ENCODE results near the gene SHH.

The SHH gene

GRCh38 chr7:155811895-155812761 is at the start of gene SHH:
TSS of gene SHH (minus strand) at chr7:155812463. CDS start at chr7:155812122, 341 bp downstream.
- no peak for DNase-seq
- TF ChIP-seq POLR2A (IDR thresholded peaks at IDR 0.05; ENCODE audit: low read length) (no peak), GATA1 (IDR thresholded peaks at IDR 0.05; ENCODE audit: low read depth, low read length) (no peak)

- TF ChIP-seq POLR2A (IDR thresholded peaks at IDR 0.05; ENCODE audit: low read length) (no peak), GATA1 (IDR thresholded peaks at IDR 0.05; ENCODE audit: low read depth, low read length) (no peak)
- DNase-seq: no peak
These were observed 49.2 kb upstream of the SHH start for GRCh38 chr7:155861480-155861868.

DNA sequence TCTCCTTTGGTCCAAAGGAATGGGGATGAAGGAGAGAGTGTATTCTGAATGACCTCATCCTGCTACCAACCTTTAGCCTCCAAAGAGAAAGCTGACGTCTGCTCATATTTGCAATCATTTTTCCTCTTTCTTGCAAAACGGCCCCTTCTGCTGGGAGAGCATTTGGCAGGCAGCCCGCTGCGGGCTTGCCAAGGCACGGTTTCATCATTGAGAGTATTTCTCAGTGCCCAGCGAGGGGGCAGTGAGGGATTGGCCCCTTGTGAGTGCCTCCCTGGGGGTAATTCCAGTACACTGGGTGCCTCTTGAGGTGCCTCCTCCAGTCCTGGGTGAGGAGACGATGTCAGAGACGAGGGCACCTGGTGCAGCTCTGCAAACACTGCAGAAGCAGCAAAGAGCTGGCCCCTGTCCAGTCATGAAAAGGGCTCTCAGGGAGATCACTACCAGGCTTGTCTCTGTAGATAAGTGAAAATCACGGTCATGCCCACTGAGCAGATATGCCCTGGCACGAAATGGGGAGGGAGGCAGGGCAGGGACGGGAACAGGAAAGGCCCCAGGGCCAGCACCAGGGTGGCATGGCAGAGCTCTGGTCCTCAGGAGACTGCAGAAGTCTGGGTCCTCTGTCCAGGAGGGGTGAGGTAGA is 48.7 kb upstream of the SHH start:
- TF ChIP-seq GATA1 (IDR thresholded peaks at IDR 0.05; ENCODE audit: low read depth, low read length) (no peak), POLR2A (IDR thresholded peaks at IDR 0.05; ENCODE audit: low read length) (no peak)
- no peak for DNase-seq

GRCh38 chr7:155860461-155860839 is 48.2 kb upstream of the SHH start:
- no peak for DNase-seq
- TF ChIP-seq POLR2A (IDR thresholded peaks at IDR 0.05; ENCODE audit: low read length) (no peak), GATA1 (IDR thresholded peaks at IDR 0.05; ENCODE audit: low read depth, low read length) (no peak)

DNA sequence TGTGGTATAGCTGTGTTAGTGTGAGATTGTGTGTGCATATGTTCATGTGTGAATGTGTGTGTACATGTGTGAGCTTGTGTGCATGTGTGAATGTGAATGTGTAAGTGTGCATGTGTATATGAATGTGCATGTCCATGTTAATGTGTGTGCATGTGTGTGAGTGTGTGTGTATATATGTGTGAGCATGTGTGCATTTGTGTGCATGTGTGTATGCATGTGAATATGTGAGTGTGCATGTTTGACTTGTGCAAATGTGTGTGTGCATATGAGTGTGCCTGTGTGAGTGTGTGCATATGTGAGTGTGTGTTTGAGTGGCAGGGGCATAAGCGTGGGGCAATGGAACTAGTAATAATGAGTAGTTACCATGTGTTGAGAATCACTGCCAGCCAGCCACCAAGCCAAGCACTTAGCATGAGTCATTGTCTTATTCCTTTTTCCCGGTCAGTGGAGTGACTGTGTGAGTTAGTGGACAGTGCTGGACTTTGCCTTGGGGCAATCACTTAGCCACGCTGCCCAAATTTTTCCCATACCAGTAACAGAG is 46.3 kb upstream of the SHH start:
- TF ChIP-seq GATA1 (IDR thresholded peaks at IDR 0.05; ENCODE audit: low read depth, low read length): no peak
- TF ChIP-seq POLR2A (IDR thresholded peaks at IDR 0.05; ENCODE audit: low read length): no peak
- DNase-seq: no peak

GRCh38 chr7:155857141-155857540 is 44.9 kb upstream of the SHH start:
- no peak for TF ChIP-seq POLR2A (IDR thresholded peaks at IDR 0.05; ENCODE audit: low read length)
- TF ChIP-seq GATA1 (IDR thresholded peaks at IDR 0.05; ENCODE audit: low read depth, low read length): no peak
- DNase-seq: no peak

GRCh38 chr7:155856656-155857055 is 44.4 kb upstream of the SHH start:
- no peak for DNase-seq
- no peak for TF ChIP-seq POLR2A (IDR thresholded peaks at IDR 0.05; ENCODE audit: low read length)
- no peak for TF ChIP-seq GATA1 (IDR thresholded peaks at IDR 0.05; ENCODE audit: low read depth, low read length)

- no peak for TF ChIP-seq POLR2A (IDR thresholded peaks at IDR 0.05; ENCODE audit: low read length)
- no peak for TF ChIP-seq GATA1 (IDR thresholded peaks at IDR 0.05; ENCODE audit: low read depth, low read length)
- DNase-seq: no peak
These were observed 40.4 kb upstream of the SHH start for GRCh38 chr7:155852426-155853301.

DNA sequence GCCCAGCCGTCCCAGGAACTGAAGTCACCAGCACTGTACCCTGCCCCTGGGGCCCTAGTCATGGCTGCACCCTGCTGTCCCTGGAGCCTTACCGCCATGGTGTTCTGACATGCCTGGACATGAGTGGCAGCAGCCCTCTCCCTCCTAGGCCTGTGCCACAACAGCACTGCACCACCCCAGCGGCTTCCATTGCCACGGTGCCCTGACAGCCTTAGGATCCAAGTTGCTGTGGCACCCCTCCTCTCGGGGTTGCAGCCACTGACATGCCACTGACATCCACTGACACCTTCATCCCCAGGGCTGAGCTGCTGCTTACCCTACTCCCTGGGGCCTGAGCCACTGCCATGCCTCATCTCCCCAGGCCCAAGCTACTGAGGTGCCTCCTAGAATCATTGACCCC is 39.6 kb upstream of the SHH start:
- DNase-seq: no peak
- TF ChIP-seq GATA1 (IDR thresholded peaks at IDR 0.05; ENCODE audit: low read depth, low read length) (no peak), POLR2A (IDR thresholded peaks at IDR 0.05; ENCODE audit: low read length) (no peak)

DNA sequence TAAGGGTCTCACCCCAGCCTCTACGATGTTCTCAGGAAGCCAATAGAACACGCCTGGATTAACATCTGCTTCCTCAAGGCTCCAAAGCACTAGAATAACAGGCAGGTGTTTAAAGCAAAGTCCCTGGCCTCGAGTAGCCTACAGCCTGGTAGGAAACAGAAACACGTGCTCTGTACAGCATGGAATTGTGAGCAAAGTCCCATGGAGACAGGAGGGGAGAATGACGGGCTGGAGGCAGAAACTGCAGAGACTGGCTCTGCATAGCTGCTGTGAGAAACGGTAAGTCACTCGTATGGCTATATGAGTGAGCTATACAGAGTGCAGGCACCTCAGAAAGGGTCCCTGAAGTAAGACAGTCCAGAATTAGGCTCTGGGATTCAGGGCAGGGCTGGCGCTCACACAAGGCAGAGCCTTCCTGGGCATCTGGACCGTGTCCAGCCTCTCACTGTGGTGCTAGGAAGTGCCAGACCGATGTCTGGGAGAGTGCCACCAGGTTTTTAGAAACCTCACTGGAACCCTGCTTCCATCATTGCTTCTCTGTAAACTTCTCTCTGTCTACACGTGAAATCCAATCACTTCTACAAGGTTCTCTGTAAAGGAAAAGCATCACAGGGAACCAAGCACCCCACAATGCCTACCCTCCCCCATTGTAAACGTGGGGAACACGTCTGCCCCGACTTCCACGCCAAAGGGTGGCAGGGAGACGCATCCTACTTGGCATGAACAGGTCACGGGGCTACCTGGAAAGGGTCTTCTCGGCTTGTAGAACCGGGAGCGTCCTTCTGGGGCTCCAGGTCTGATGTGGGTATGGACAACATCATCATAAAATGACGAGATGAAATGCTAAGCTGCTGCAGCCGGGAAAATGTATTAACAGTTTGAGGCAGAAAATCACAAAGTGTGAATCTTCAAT is 38.8 kb upstream of the SHH start:
- TF ChIP-seq GATA1 (IDR thresholded peaks at IDR 0.05; ENCODE audit: low read depth, low read length) (no peak), POLR2A (IDR thresholded peaks at IDR 0.05; ENCODE audit: low read length) (no peak)
- DNase-seq: no peak

DNA sequence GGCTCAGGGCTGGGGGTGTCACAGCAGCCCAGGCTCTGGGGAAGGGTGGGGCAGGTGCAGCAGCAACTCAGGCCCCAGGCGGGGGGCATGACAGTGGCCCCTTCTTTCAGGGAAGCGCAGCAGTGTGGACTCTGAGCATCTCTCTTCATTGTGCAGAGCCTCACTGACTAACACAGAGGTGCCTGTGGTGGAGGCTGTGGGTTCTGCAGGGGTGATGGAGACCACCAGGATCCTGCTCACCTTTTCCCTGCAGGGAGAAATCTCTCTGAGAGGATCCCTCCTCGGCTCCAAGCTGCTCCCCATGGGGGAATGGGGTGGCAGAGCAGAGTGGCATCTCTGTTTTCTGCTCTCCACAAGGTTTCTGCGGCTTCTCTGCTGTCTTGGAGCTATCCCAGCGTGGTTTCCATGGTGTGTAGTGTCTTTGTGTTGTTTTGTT is 37.8 kb upstream of the SHH start:
- no peak for DNase-seq
- TF ChIP-seq GATA1 (IDR thresholded peaks at IDR 0.05; ENCODE audit: low read depth, low read length) (no peak), POLR2A (IDR thresholded peaks at IDR 0.05; ENCODE audit: low read length) (no peak)

DNA sequence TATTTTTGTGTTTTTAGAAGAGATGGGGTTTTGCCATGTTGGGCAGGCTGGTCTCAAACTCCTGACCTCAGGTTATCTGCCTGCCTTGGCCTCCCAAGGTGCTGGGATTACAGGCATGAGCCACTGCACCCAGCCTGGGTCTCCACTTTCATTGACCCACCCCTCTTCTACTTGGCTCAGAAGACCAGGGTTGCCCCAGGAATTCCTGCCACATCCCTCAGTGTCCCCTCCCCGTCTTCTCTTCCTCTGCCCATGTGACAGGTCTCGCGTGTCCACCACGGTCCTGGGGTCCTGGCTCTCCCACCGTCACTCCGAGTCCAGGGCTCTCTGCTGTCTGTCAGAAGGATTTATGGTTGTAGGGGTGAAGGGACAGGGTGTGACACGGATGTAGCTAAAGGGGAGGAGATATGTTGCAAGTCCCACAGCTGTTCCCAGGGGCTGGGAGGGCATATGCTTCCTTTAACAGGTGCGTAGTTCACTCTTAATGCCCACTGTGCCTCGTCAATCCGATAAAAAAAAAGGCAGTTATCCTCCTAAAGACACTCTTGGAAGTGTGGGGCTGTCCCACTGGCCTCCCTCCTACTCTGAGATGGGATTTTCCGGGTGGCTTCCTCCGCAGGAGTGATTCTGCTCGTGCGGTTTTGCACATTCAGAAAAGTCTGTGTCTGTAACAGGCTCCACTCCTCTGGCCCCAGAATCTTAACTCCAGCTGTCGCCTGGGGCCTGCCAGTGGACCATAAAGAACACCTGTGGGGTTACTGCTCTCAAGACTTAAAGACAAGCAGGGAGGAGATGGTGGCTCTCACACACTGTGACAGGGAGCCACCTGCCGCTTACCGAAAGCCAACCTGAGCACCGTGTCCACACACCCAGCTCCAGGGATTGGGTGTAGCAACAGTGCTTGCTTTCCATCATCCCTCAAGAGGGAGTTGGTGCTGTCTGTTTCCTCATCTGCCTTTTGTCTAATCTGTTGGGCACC is 36.7 kb upstream of the SHH start:
- TF ChIP-seq POLR2A (IDR thresholded peaks at IDR 0.05; ENCODE audit: low read length) (no peak), GATA1 (IDR thresholded peaks at IDR 0.05; ENCODE audit: low read depth, low read length) (no peak)
- no peak for DNase-seq
